Rectal smooth muscle tissue (tissue), 1 donor: ENCODE measurements around the gene MAP4K3.

ENCODE experiments used
- H3K27ac ChIP-seq: one replicate; pipeline ENCODE4 v1.7.0; 2013; ENCODE audit warnings: low read depth, low read length, inconsistent platforms
- H3K27me3 ChIP-seq: one replicate; pipeline ENCODE4 v1.7.0; 2013; ENCODE audit warnings: low read length; ENCODE audit not compliant: control insufficient read depth, insufficient read depth
- H3K36me3 ChIP-seq: one replicate; pipeline ENCODE4 v1.7.0; 2013; ENCODE audit warnings: low read length; ENCODE audit not compliant: control insufficient read depth, insufficient read depth
- H3K4me1 ChIP-seq: one replicate; pipeline ENCODE4 v1.7.0; 2013; ENCODE audit warnings: low read length; ENCODE audit not compliant: control insufficient read depth, insufficient read depth
- H3K4me3 ChIP-seq: one replicate; pipeline ENCODE4 v1.7.0; 2013; ENCODE audit warnings: low read length
- H3K9ac ChIP-seq: one replicate; pipeline ENCODE4 v1.7.0; 2013; ENCODE audit warnings: low read length

Gene MAP4K3

DNA sequence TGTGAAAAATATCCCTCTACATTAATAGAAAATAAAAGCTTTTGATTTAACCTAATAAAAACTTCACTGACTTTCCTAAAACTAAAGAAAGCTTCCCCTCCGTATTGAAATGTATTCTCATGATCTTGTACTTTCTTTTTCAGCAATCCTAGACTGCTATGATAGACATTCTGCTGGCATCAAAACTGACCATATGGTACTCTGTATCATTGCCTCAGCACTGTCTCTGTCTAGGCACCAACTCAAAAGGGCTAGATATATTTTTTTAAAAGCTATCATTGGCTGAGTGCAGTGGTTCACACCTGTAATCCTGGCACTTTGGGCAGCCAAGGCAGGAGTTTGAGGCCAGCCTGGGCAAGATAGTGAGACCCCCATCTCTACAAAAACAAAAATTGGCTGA is 226.2 kb downstream of the MAP4K3 start:
- H3K27me3 ChIP-seq: no peaks in the 10 kb centered on the region
- H3K4me1 ChIP-seq: no peaks in the 10 kb centered on the region
- no peak overlapping the region for H3K27ac ChIP-seq
- no peak overlapping the region for H3K9ac ChIP-seq
- no peaks in the 10 kb centered on the region for H3K36me3 ChIP-seq
- H3K4me3 ChIP-seq: no peak overlapping the region

DNA sequence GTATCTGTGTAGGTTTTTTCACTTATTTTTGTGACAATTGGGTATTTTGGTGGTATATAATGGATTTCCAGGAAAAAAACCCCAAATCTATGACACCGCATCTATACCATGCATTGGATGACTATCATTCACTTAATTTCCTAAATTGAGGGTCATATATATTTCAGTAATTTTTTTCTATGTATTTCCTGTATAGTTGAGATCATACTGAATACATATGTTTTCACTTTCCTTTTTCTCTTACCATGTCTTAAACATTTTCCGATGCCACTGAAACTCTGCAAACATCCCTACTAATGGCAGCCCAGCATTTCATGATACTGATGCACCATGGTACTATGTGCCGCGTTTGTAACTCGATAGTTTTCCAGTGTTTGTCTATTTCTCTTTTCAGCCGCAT is 233.7 kb downstream of the MAP4K3 start:
- no peak overlapping the region for H3K9ac ChIP-seq
- H3K27ac ChIP-seq: no peak overlapping the region
- H3K4me3 ChIP-seq: no peak overlapping the region
- no peaks in the 10 kb centered on the region for H3K36me3 ChIP-seq
- no peaks in the 10 kb centered on the region for H3K4me1 ChIP-seq
- no peaks in the 10 kb centered on the region for H3K27me3 ChIP-seq

GRCh38 chr2:39202639-39203369 is 234.3 kb downstream of the MAP4K3 start:
- H3K4me3 ChIP-seq: no peak overlapping the region
- no peak overlapping the region for H3K9ac ChIP-seq
- H3K27ac ChIP-seq: no peak overlapping the region
- H3K27me3 ChIP-seq: no peaks in the 10 kb centered on the region
- no peaks in the 10 kb centered on the region for H3K4me1 ChIP-seq
- no peaks in the 10 kb centered on the region for H3K36me3 ChIP-seq
